ENCODE data around the gene CSNK1G1. TPM values are rescaled to one million over a fixed set of nuclear protein-coding genes. Genes with fewer than 3 reads are reported as not detected.
"Not testable (repeated sequence)": the region's sequence is repeated elsewhere in the genome, so short reads cannot be mapped to it uniquely, and the experiment has no call there.

The CSNK1G1 gene
- total and polyA plus RNA-seq, 2 experiments from 2014 or later, result 8.7 to 18.0 TPM

DNA sequence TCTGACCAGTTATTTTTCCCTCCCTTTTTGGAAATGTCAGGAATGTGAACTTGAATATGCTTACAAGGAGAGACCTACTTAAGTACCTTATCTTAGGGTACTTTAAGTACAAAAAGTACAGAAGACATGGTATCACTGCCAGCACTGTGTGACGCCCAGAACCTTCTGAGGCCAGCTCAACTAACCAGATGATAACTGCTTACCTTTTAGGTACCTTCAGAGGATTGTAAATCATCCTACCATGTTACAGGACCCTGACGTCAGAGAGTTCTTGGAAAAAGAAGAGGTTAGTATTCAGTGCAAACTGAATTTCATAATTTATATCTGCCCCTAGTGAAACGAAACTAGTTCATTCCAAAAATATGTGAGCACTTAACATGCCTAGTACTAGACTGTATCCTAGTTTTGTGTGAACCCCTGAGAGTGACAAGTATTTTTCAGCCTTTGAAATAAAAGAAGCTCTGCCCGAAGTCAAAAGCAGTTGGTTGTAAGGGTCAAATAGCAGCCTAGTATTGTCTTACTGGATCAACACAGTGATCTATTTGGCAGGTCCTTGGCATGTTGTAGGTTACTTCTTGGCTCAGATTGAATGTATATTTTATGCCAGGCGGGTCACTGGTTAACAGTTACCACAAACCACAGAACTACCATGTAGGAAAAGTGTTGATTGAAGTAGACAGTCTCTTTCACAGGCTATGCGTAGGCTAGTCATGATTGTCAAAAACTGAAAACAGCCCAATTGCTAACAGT, 228.3 kb downstream of the CSNK1G1 start:
- H3K4me3 ChIP-seq, result no peak overlapping the region
- peak overlapping the region; percentile 38 for H3K27ac ChIP-seq
- no peak for TF ChIP-seq CTCF (IDR thresholded peaks at IDR 0.05; ENCODE audit: low read depth, low read length)
- H3K36me3 ChIP-seq, result peaks cover 73% of the 10 kb centered on the region
- H3K9me3 ChIP-seq (ENCODE audit: low read depth), result no peaks in the 10 kb centered on the region
- H3K27me3 ChIP-seq, result no peaks in the 10 kb centered on the region
- no peak for DNase-seq (ENCODE audit: low read depth in 1 of 2, low spot score in 1 of 2)
- H3K4me1 ChIP-seq (ENCODE audit: low read depth), result peaks cover 4% of the 10 kb centered on the region

DNA sequence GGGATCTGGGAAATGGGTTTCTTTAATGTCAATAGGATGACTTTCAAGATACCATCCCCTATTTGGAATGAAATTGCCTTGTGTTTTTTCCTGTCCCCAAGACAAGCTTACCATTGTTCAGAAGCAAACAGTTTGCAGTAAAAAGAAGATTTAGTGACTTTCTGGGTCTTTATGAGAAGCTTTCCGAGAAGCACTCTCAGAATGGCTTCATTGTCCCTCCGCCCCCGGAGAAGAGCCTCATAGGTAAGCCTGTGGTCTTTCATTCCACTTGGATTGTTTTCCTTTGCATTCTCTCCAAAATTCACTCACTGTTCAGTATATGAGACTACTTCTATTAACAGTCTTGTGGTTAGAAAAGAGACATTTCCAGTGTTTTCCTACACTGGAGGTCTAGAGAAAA, 230.0 kb downstream of the CSNK1G1 start:
- Histone ChIP-seq H3K4me3 (no peak overlapping the region), H3K9me3 (ENCODE audit: low read depth) (no peaks in the 10 kb centered on the region), H3K36me3 (peaks cover 65% of the 10 kb centered on the region), H3K4me1 (ENCODE audit: low read depth) (peaks cover 4% of the 10 kb centered on the region), H3K27ac (no peak overlapping the region), H3K27me3 (no peaks in the 10 kb centered on the region)
- DNase-seq (ENCODE audit: low read depth in 1 of 2, low spot score in 1 of 2), result no peak
- TF ChIP-seq CTCF (IDR thresholded peaks at IDR 0.05; ENCODE audit: low read depth, low read length), result no peak

DNA sequence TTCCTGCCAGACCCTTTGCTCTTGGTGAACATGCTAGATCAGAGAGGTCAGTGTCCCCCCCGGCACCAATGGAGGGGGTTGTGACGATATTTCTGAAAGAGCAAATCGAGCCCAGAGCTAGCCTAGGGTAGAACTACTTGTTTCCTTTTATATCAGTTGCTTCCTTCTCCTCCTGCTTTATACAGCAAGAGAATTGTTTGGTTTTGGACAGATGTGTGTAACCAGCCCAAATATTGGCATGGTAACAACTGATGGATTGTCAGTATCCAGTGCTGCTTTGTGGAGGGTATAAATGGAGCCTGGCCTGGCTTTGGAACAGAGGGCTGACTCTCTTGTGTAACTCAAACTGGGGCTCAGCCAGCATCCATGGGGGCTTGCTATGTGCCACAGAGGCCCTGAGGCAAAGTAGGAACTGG, 233.0 kb downstream of the CSNK1G1 start:
- no peak for DNase-seq (ENCODE audit: low read depth in 1 of 2, low spot score in 1 of 2)
- H3K9me3 ChIP-seq (ENCODE audit: low read depth), result no peaks in the 10 kb centered on the region
- no peaks in the 10 kb centered on the region for H3K27me3 ChIP-seq
- TF ChIP-seq CTCF (IDR thresholded peaks at IDR 0.05; ENCODE audit: low read depth, low read length), result no peak
- peaks cover 4% of the 10 kb centered on the region for H3K4me1 ChIP-seq (ENCODE audit: low read depth)
- H3K4me3 ChIP-seq, result no peak overlapping the region
- H3K36me3 ChIP-seq, result peaks cover 52% of the 10 kb centered on the region
- no peak overlapping the region for H3K27ac ChIP-seq

GRCh38 chr15:64122444-64122843, 233.5 kb downstream of the CSNK1G1 start:
- peaks cover 4% of the 10 kb centered on the region for H3K4me1 ChIP-seq (ENCODE audit: low read depth)
- H3K27me3 ChIP-seq, result no peaks in the 10 kb centered on the region
- H3K9me3 ChIP-seq (ENCODE audit: low read depth), result no peaks in the 10 kb centered on the region
- TF ChIP-seq CTCF (IDR thresholded peaks at IDR 0.05; ENCODE audit: low read depth, low read length), result no peak
- peaks cover 52% of the 10 kb centered on the region for H3K36me3 ChIP-seq
- DNase-seq (ENCODE audit: low read depth in 1 of 2, low spot score in 1 of 2), result no peak
- H3K27ac ChIP-seq, result no peak overlapping the region
- no peak overlapping the region for H3K4me3 ChIP-seq

- Histone ChIP-seq H3K9me3 (ENCODE audit: low read depth) (no peaks in the 10 kb centered on the region), H3K4me1 (ENCODE audit: low read depth) (no peaks in the 10 kb centered on the region), H3K4me3 (no peak overlapping the region), H3K36me3 (peaks cover 51% of the 10 kb centered on the region), H3K27me3 (no peaks in the 10 kb centered on the region), H3K27ac (no peak overlapping the region)
- no peak for TF ChIP-seq CTCF (IDR thresholded peaks at IDR 0.05; ENCODE audit: low read depth, low read length)
- no peak for DNase-seq (ENCODE audit: low read depth in 1 of 2, low spot score in 1 of 2)
Measured at GRCh38 chr15:64121614-64122013, 234.4 kb downstream of the CSNK1G1 start.

- not testable (repeated sequence) for H3K4me1 ChIP-seq (ENCODE audit: low read depth); H3K27me3 ChIP-seq; DNase-seq (ENCODE audit: low read depth in 1 of 2, low spot score in 1 of 2); H3K9me3 ChIP-seq (ENCODE audit: low read depth); H3K27ac ChIP-seq; H3K4me3 ChIP-seq
- peaks cover 48% of the 10 kb centered on the region for H3K36me3 ChIP-seq
Measured at GRCh38 chr15:64120322-64120721, 235.7 kb downstream of the CSNK1G1 start.

Data from cardiac muscle cell (in vitro differentiated cells and primary cell).